Tibial artery (tissue), 4 donors: Measurements from ENCODE around the gene KIF26B.

Source experiments
- DNase-seq, 2 donors: peaks; one replicate each; pipeline ENCODE4 v3.0.0-alpha.2; 2019
- H3K27ac ChIP-seq, 2 donors: fragments of 200-600 bp; sonication (generic) in 1 of 2; 1 replicate in 1 of 2; 2 replicates in 1 of 2; pipeline ENCODE4 v1.5.1; 2018 to 2019; ENCODE audit warnings: mild to moderate bottlenecking in 1 of 2
- H3K27me3 ChIP-seq, 2 donors: fragments of 200-600 bp; sonication (generic) in 1 of 2; one replicate each; pipeline versions ENCODE4 v1.5.1 to v1.6.0; 2016 to 2019
- H3K36me3 ChIP-seq, 3 donors: fragments of 200-600 bp; sonication (generic) in 2 of 3; one replicate each; pipeline ENCODE4 v1.5.1; 2016 to 2019; ENCODE audit warnings: mild to moderate bottlenecking in 2 of 3
- H3K4me1 ChIP-seq, 4 donors: fragments of 200-600 bp; sonication (generic) in 2 of 4; 1 replicate in 3 of 4; 2 replicates in 1 of 4; pipeline ENCODE4 v1.5.1; 2016 to 2019
- H3K4me3 ChIP-seq, 2 donors: fragments of 200-600 bp; sonication (generic) in 1 of 2; 1 replicate in 1 of 2; 2 replicates in 1 of 2; pipeline ENCODE4 v1.5.1; 2018 to 2019; ENCODE audit warnings: mild to moderate bottlenecking in 2 of 2
- H3K9me3 ChIP-seq, 3 donors: fragments of 200-600 bp; sonication (generic) in 1 of 3; one replicate each; pipeline ENCODE4 v1.5.1; 2016 to 2019
- intact Hi-C: fragments of 100-400 bp; cut with DNase I; formaldehyde crosslinking; loops from one replicate; pipeline ENCODE4 v1.15.0; 2023; ENCODE audit warnings: low total_unique reads
- TF ChIP-seq, protein P1 (sequence below), 2 experiments: fragments of 200-600 bp in 1 of 2; fragments of 450-650 bp in 1 of 2; IDR thresholded peaks; one replicate each; pipeline ENCODE4 v1.5.1; 2017 to 2019; ENCODE audit warnings: antibody characterized with exemption in 2 of 2, mild to moderate bottlenecking in 1 of 2, moderate library complexity in 1 of 2

The KIF26B gene

GRCh38 chr1:245648749-245649522 is 494.2 kb downstream of the KIF26B start:
- Histone ChIP-seq H3K36me3 (no peaks in the 10 kb centered on the region), H3K27me3 (no peaks in the 10 kb centered on the region), H3K27ac (no peak overlapping the region), H3K4me1 (no peaks in the 10 kb centered on the region), H3K4me3 (no peak overlapping the region), H3K9me3 (no peaks in the 10 kb centered on the region)
- intact Hi-C loops: no loop called here
- TF ChIP-seq, protein P1, sequence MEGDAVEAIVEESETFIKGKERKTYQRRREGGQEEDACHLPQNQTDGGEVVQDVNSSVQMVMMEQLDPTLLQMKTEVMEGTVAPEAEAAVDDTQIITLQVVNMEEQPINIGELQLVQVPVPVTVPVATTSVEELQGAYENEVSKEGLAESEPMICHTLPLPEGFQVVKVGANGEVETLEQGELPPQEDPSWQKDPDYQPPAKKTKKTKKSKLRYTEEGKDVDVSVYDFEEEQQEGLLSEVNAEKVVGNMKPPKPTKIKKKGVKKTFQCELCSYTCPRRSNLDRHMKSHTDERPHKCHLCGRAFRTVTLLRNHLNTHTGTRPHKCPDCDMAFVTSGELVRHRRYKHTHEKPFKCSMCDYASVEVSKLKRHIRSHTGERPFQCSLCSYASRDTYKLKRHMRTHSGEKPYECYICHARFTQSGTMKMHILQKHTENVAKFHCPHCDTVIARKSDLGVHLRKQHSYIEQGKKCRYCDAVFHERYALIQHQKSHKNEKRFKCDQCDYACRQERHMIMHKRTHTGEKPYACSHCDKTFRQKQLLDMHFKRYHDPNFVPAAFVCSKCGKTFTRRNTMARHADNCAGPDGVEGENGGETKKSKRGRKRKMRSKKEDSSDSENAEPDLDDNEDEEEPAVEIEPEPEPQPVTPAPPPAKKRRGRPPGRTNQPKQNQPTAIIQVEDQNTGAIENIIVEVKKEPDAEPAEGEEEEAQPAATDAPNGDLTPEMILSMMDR (IDR thresholded peaks at IDR 0.05): no peak
- no peak for DNase-seq

- Histone ChIP-seq H3K4me3 (no peak overlapping the region), H3K4me1 (no peaks in the 10 kb centered on the region), H3K36me3 (no peaks in the 10 kb centered on the region), H3K27me3 (no peaks in the 10 kb centered on the region), H3K9me3 (no peaks in the 10 kb centered on the region), H3K27ac (no peak overlapping the region)
- TF ChIP-seq, protein P1 (IDR thresholded peaks at IDR 0.05): no peak
- DNase-seq: no peak
- intact Hi-C loops: no loop called here
Measured at GRCh38 chr1:245649666-245650065, 494.9 kb downstream of the KIF26B start.

DNA sequence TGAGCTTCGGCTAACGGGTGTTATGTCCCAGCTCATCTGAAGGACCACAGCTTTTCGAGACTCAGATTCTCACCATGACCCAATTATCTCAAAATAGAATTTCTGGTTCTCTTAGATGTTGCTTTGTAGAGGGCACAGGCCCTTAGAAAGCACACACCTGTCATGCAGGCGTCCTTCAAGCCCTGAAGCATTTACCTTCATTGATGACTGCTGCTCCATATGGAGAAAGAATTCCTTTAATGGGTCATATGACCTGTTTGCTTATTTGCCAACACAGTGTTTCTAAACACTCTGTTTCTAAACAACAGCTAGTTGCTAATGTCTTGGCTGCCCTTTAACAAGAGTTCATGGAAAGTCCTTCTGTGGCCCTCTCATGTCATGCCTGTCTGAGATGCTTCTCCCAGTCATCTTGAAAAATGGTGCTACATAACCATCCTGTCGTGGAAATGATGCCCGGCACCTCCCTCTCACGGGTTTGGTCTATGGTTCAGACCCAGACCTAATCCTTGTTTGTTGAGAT is 495.7 kb downstream of the KIF26B start:
- Histone ChIP-seq H3K36me3 (no peaks in the 10 kb centered on the region), H3K9me3 (no peaks in the 10 kb centered on the region), H3K4me3 (no peak overlapping the region), H3K27ac (no peak overlapping the region), H3K27me3 (no peaks in the 10 kb centered on the region), H3K4me1 (no peaks in the 10 kb centered on the region)
- no peak for DNase-seq
- TF ChIP-seq, protein P1 (IDR thresholded peaks at IDR 0.05): no peak
- intact Hi-C loops: no loop called here

- H3K36me3 ChIP-seq: no peaks in the 10 kb centered on the region
- H3K27ac ChIP-seq: no peak overlapping the region
- H3K9me3 ChIP-seq: no peaks in the 10 kb centered on the region
- no peaks in the 10 kb centered on the region for H3K27me3 ChIP-seq
- H3K4me1 ChIP-seq: no peaks in the 10 kb centered on the region
- TF ChIP-seq, protein P1 (IDR thresholded peaks at IDR 0.05): no peak
- DNase-seq: no peak
- H3K4me3 ChIP-seq: no peak overlapping the region
- intact Hi-C loops: no loop called here
Measured at GRCh38 chr1:245651093-245651492, 496.3 kb downstream of the KIF26B start.

- no peak overlapping the region for H3K4me3 ChIP-seq
- no peak for DNase-seq
- H3K9me3 ChIP-seq: no peaks in the 10 kb centered on the region
- H3K36me3 ChIP-seq: no peaks in the 10 kb centered on the region
- no peaks in the 10 kb centered on the region for H3K27me3 ChIP-seq
- intact Hi-C loops: no loop called here
- H3K4me1 ChIP-seq: no peaks in the 10 kb centered on the region
- H3K27ac ChIP-seq: no peak overlapping the region
- TF ChIP-seq, protein P1 (IDR thresholded peaks at IDR 0.05): no peak
Measured at GRCh38 chr1:245652116-245652515, 497.3 kb downstream of the KIF26B start.
